Right renal pelvis (tissue), 4 donors: ENCODE measurements around the gene SAXO1. TPM values are rescaled to one million over a fixed set of nuclear protein-coding genes. Genes with fewer than 3 reads are reported as not detected.
"Not testable (repeated sequence)": the region's sequence is repeated elsewhere in the genome, so short reads cannot be mapped to it uniquely, and the experiment has no call there.

ENCODE experiments used
- DNase-seq, 4 donors: peaks; one replicate each; pipeline ENCODE4 v3.0.0-alpha.2; 2013; ENCODE audit warnings: low read depth in 4 of 4, low spot score in 3 of 4, missing footprints in 1 of 4
- polyA plus RNA-seq, 4 donors: library from polyadenylated mRNA; unstranded; fragments of 120-200 nt; gene quantifications; one replicate each; pipeline ENCODE4 v1.2.1, GENCODE V29; 2013; ENCODE audit not compliant: insufficient read length in 4 of 4

SAXO1 gene
- under 1 TPM; 0.17 to 0.26 (median 0.24) TPM for polyA plus RNA-seq

- no peak for DNase-seq
These were observed at the start of gene SAXO1 for GRCh38 chr9:19033015-19033414. TSS of gene SAXO1 (minus strand) at chr9:19033209. CDS start at chr9:19032908, 301 bp downstream.

- DNase-seq = no peak
These were observed 41.8 kb upstream of the SAXO1 start for GRCh38 chr9:19074836-19075235.

- no peak for DNase-seq
These were observed 41.2 kb upstream of the SAXO1 start for GRCh38 chr9:19074229-19074628.

GRCh38 chr9:19057033-19057432 is 24.0 kb upstream of the SAXO1 start:
- no peak for DNase-seq

GRCh38 chr9:19050637-19051591 is 17.9 kb upstream of the SAXO1 start:
- DNase-seq = no peak

- no peak for DNase-seq
These were observed 17.1 kb upstream of the SAXO1 start for GRCh38 chr9:19049917-19050636.

GRCh38 chr9:19048966-19049916 is 16.2 kb upstream of the SAXO1 start, which contains the start of gene RRAGA:
TSS of gene RRAGA (plus strand) at chr9:19049427. CDS start at chr9:19049660, 233 bp downstream.
- peak; percentile 91 to 95 (median 93) for DNase-seq

- no peak for DNase-seq
These were observed 3.6 kb upstream of the SAXO1 start for GRCh38 chr9:19036611-19037010.

- DNase-seq = no peak
These were observed 603 bp downstream of the SAXO1 start for GRCh38 chr9:19032406-19032805.

- DNase-seq = no peak
These were observed 2.1 kb downstream of the SAXO1 start for GRCh38 chr9:19030899-19031298.

GRCh38 chr9:19028835-19029451 is 4.1 kb downstream of the SAXO1 start:
- peak in 3 of 4 donors; percentile 63 to 69 (median 68) for DNase-seq

- DNase-seq = no peak
These were observed 5.2 kb downstream of the SAXO1 start for GRCh38 chr9:19027825-19028224.

- DNase-seq = no peak
These were observed 6.6 kb downstream of the SAXO1 start for GRCh38 chr9:19026375-19026774.

- no peak for DNase-seq
These were observed 9.9 kb downstream of the SAXO1 start for GRCh38 chr9:19023078-19023477.

GRCh38 chr9:19022206-19022605 is 10.8 kb downstream of the SAXO1 start:
- no peak for DNase-seq

- not testable (repeated sequence) for DNase-seq
These were observed 11.4 kb downstream of the SAXO1 start for GRCh38 chr9:19021649-19022048.

- DNase-seq = no peak
These were observed 12.0 kb downstream of the SAXO1 start for GRCh38 chr9:19020886-19021455.

GRCh38 chr9:19018201-19018600 is 14.8 kb downstream of the SAXO1 start:
- DNase-seq = no peak

- no peak for DNase-seq
These were observed 23.5 kb downstream of the SAXO1 start for GRCh38 chr9:19009391-19009965.
